Fibroblast of the conjunctiva (primary cell): Measurements from ENCODE around the gene FOXP3.

Source experiments
- DNase-seq: peaks from one replicate; pipeline ENCODE4 v3.0.0-alpha.2; 2010; ENCODE audit warnings: low read depth

The FOXP3 gene

DNA sequence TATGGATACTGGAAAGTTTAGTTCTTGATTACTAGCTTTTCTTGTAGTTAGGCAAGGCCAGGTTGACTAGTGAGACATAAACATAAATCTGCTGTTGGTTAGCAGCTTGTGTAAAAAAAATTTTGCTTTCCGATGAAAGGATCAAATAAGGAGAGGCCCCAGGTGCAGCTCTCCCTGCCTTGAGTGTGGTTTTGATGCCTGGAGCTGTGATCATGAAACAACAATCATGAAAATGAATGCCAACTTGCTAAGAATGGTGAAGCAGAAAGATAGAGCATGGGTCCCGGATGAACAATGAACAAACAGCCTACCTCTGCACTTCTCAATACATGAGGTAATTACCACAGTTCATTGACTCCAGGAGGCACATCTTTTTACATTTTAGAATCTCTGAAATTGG lies 50.1 kb downstream of the FOXP3 start:
- no peak for DNase-seq

DNA sequence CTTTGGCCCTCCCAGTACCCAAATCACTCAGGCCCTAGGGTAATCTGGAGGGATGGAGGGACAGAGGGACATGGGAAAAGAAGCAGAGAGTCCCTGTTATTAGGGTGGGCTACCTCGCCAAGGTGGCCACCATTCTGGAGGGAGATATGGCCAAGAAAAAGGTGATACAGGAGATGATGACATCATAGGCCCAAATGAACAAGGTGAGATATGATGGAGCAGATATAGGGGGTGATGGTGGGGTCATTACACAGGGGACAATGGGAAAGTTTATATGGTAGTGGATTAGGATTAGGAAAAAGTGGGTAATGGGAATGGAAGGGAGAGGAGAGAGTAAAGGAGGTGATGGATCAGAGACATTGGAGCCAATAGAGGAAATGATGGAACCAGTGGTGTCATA lies 51.6 kb downstream of the FOXP3 start:
- no peak for DNase-seq

DNA sequence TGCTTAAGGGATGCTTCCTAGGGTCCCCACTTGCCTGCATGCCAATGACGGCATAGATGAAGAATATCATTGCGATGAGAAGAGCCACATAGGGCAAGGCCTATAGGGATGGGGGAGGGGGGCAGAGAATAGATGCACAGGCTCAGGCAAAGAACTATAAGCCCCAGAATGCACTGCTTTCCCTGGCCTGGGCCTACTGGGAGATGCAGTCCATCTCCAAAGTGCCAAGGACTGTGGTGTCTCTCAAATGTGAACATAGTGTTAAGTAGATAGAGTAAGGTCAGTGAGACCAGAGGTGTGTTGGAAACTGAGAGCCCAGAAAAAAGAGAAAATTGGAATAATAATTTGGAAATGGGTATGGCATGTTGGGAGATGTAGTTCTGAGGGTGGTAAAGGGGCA lies 52.3 kb downstream of the FOXP3 start:
- no peak for DNase-seq

DNA sequence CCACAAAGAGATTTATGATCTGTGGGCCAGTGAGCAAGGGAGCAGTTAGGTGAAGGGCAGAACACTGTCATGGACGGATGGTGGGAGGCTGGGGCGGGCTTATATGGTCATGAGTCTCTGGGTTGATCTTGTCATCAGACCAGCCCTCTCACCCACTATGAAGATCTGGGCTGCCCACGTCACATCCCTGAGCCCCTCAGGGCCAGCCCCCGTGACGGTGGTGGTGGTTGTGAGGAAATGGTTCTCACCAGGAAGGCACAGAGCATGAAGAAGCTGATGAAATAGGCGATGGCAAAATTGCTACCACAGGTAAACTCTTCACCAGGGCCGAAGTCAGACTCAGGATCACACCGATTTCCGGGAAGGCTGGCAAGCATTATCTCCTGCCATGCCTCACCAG lies 53.4 kb downstream of the FOXP3 start:
- no peak for DNase-seq

DNA sequence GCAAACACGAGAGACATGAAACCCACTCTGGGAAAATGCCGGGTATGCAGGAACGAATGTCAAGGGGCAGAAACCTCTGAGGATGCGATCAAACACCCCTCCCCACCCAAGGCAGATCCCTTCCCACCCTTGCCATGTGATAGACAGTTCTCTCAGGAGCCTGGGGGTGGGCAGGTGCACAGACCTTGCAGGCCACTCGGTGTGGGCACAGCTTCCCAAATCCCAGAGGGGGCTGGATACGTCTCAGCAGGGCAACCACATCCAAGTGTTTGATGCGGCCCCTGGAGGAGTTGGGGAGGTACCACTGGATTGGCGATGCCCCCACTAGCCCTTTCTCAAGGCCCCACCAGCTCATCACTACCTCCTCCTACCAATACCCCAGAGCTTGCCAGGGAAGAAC lies 54.1 kb downstream of the FOXP3 start:
- no peak for DNase-seq

DNA sequence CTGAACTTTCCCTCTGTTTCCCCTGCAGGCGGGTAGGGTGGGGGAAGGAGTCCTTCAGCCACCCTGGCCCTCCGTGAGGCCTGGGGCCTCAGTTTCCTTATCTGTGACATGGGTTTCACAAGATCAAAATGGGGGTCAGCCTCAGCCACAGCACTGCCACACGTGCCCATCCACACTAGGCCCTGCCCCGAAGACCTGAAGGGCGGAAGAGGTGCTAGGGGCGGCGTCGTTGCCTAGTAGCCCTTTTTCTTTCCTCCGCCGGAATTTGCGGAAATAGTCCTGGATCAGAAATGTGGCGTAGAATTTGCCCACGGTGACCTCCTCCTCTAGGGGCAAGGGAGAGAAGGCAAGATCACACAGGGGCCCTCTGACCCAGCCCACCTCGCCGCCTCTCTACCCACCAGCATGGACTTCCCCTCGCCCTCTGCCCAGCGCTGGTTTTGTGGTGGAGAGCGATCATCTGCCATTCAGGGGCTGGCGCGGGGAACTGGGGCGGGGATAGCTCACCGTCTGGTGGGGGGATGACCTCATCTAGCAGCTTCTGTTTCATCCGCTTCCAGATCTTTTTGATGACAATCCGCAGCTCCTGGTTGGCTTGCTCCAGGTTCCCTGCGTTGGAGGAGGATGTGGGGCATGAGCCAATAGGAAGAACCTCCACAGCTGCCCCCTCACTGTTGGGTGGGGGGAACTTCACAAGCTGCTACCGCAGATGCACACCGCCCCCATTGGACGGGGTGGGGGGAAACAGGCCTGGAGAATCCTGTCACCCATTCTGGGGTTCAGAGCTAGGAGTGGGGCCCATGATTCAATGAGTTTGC lies 54.9 kb downstream of the FOXP3 start:
- DNase-seq: no peak

DNA sequence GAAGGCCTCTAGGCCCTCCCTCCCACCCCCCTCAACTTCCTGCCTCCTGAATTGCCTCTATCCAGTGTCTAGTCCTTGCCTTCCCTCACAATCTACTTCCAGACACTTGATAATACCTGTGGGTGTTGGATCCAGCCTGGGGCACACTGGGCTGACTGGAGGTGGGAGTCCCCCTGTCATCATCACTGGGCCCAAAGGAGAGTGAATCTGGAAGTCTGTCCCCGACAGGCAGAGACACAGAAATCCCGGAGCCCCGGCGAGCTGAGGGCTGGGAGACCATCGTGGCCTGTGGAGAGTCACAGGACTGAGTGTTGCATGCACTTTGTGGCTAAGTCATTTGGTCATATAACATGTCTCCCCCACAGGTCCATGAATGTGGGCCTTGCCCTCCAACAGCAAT lies 56.1 kb downstream of the FOXP3 start:
- no peak for DNase-seq

DNA sequence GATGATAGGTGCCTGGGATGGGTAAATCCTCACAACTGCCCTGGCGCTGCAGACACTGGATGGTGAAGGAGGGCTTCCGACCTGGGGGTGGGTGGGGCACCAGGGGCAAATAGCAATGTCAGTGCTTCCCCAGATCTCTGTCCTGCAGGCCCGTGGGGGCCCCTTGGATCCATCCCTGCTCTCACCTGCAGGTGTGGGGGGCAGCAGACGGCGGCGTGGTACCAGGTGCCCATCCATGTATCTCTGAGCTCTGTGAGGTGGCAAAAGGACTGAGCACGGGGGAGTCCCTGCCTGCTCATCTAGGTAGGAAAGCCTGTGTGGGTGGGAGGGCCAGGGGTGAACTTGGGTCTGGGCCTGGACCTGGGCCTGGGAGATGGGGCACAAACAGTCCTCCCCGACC lies 58.0 kb downstream of the FOXP3 start:
- no peak for DNase-seq

DNA sequence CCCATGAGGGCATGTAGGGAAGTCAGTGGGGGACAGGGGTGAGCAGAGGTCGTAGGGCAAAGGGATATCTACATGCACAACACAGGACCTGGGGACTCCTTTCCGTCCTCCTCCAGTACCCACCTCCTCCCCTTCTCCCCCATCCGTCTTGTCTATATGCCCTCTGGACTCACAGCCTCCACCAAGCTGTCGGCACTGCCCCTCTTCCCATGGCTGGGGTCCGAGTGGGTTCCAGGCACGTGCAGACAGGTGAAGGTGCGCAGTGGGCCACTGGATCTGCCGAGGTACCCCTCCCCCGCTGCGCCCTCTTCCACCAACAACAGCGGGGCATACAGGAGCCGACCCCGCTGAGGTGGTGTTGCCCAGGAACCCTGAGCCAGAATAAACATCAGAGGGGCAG lies 59.1 kb downstream of the FOXP3 start:
- DNase-seq: no peak

DNA sequence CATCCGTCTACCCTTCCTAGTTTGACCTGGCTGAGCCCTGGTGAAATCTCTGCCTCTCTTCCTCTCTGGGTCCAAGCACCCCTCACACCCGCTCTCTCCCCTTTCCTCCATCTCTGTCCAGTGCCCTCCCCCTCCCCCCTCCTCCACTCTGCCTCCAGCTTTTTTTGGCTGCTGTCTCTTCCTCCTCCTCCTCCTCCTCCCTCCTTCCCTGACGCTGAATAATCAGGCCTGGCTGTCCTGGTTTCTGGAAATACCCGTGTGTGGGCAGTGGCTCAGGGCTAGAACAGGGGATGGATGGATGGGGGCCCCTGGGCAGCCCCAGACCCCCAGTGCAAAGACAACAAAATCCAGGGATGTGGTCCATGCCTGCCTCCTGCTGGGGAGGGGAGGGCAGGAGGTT lies 59.8 kb downstream of the FOXP3 start:
- no peak for DNase-seq

DNA sequence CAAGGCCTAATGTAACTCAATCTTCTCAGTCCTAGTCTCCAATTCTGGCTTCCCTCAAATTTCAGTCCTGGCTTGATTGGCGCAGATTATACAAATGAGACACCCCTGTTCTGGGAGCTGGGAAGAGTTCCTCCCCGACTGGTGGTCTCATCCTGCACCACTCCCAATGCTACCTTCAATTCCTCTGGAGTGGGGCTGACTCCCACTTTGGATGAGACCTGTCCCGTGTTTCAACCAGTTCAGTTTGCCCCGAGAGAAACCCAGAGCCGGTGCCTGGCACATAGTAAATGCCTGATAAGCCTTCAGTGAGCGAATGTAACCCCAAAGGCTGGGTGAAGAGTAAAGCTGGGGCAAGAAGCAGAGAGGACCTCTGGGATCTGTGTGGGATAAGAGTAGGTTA lies 60.5 kb downstream of the FOXP3 start:
- no peak for DNase-seq

DNA sequence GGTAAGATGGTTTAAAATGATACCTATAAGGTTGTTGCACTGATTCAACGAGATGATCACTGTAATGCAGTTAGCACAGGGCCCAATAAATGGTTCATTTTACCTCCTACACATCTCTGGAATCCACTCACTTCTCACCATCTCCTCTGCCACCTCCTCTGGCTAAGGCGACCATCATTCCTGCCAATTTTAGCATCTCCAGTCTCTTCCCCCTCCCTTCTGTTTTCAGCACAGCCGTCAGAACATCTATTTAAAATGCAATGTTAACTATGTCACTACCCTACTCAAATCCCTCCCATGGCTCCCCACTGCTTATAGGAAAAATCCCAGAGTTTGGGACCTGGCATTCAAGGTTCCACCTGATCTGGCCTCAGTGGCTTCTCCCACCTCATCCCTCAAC lies 61.0 kb downstream of the FOXP3 start:
- no peak for DNase-seq

DNA sequence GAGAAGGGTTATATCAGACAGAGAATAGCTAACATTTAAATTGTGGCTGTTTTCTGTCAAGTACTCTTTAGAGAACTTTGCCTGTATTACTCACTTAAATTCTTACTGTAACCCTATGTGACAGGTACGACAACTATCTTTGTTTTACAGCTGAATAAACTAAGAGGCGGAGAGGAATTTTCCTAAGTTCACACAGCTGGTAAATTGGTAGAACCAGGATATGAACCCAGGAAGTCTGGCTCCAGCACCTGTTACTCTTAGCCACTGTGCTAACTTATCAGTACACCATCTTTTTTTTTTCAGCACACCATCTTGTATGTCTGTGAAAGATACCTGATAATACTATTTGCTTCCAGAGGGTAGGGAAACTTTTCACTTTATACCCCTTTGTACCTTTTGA lies 62.5 kb downstream of the FOXP3 start:
- DNase-seq: no peak
